HG03469 (cell line): ENCODE results near the gene SLC12A3.

Source experiments
- ATAC-seq: cut with Tn5 transposase; IDR thresholded peaks from one replicate; pipeline ENCODE4 v1.9.1; 2021; ENCODE audit warnings: mild to moderate bottlenecking, moderate library complexity, moderate number of reproducible peaks; ENCODE audit not compliant: unreplicated experiment

SLC12A3 gene

DNA sequence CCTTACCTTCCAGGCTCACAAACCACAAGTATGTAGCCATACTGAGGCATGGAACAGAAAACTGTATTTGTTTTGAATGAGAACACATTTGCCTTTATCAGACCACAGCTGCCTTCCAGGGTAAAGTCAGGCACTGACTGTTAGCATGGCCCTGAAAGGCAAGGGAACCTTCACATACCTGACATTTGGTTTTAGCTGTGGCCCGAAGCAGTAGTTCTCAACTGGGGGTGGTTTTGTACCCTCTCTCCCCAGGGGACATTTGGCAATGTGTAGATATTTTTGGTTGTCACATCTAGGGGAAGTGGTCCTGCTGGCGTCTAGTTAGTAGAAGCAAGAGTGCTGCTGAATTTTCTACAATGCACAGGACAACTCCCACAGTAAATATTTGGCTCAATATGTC is 76.1 kb downstream of the SLC12A3 start:
- ATAC-seq = no peak

DNA sequence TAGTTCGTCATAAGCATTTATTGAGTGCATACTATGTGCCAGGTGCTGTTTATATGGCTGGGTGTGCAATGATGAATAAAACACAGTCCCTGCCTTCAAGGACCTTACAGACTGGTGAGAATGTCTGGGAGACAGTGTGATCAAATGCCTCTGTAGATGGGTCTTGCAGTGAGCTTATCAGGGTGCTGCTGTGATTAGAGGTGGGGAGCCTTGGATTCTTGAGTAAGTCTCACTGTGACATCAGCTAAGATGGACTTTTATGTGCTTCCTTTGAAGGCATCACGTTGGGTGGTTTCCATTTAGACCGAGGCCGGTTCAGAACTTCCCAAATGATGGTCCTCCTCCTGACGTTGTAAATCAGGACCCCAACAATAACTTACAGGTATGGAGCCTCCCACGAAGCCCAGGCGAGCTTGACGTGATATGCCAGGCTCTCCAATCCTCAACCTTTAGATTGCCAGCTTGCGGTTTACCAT is 76.9 kb downstream of the SLC12A3 start:
- no peak for ATAC-seq

DNA sequence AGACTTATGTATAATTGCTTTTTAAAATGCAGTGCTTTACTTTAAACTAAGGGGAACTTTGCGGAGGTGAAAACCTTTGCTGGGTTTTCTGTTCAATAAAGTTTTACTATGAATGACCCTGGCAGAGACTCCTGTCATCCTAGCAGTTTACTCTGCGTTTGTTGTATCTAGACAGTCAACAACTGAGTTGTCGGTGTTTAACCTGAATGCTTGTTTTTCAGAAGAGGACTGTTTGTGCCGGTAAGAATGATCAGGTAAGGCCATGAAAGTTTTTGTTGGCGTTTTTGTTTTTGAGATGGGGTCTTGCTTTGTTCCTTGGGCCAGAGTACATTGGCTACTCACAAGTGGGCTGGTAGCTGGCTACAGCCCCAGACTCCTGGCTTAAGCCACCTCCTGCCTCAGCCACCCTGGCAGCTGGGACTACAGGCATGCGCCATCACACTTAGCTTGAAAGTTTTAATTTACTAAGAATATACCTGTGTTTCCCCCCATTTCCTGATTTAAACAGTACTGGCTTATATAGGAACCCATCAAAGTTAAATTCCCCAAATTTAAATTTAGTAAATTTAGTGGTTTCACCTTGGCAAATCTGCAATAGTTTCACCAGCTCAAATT is 78.9 kb downstream of the SLC12A3 start:
- ATAC-seq = no peak

DNA sequence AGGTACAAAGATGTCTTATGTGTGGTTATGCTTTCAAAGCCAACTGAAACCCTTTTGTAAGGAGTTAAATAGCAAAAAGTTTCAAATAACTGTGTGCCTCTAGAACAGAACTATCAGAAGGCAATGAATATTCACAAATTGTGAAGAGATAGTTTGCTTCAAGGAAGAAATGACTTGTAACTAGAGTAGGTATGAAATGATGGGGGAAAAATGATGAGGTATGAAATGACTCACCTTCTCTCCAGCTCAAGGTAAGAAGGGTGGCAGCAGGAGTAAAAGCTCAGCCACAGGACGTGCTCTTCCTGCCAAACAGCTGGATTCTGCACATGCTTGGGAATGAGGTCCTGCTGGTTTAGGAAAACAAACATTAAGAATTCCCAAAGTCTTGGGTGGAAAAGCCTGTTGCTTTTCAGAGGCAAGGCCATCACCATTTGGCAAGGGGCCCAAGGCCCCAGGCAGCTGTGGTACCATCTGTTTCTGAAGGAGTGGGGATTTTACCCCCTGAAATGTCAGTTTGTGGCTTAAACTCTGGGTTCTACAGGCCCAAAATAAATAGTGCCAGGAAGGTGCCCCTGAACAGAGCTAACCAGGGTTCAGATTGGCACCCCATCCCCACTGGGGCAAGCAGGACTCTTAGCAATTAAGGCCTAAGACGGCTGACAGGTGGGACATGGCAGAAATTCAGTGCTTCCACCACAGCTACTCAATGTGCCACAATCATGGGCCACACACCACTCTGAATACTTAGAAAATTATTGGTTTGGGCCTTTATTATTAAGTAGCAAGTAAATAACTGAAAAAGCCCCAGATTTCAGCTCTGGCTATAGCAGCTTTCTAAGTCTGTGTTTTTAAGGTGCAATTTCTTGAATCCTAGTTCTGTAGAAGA is 80.2 kb downstream of the SLC12A3 start:
- ATAC-seq = no peak

DNA sequence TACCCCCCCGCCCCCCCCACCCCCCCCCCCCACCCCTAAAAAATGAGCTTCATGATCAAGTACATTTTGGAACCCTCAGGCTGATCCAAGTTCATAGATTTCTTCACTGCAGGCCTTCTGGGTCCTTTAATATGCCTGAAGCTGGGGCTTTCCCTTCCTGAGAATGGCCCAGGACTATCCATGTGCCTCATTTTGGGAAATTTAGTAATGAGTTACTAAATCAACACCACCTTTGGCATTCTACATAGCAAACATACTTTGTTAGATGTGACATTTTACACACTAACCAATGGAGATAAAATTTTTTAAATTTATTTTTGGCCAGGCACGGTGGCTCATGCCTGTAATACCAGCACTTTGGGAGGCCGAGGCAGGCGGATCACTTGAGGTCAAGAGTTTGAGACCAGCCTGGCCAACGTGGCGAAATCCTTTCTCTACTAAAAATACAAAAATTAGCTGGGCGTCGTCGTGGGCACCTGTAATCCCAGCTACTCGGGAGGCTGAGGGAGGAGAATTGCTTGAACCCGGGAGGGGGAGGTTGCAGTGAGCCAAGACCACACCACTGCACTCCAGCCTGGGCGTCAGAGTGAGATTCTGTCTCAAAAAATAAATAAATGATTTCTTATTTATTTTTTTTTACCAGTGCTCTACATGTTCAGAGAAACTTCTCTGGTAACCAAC is 81.0 kb downstream of the SLC12A3 start:
- no peak for ATAC-seq

DNA sequence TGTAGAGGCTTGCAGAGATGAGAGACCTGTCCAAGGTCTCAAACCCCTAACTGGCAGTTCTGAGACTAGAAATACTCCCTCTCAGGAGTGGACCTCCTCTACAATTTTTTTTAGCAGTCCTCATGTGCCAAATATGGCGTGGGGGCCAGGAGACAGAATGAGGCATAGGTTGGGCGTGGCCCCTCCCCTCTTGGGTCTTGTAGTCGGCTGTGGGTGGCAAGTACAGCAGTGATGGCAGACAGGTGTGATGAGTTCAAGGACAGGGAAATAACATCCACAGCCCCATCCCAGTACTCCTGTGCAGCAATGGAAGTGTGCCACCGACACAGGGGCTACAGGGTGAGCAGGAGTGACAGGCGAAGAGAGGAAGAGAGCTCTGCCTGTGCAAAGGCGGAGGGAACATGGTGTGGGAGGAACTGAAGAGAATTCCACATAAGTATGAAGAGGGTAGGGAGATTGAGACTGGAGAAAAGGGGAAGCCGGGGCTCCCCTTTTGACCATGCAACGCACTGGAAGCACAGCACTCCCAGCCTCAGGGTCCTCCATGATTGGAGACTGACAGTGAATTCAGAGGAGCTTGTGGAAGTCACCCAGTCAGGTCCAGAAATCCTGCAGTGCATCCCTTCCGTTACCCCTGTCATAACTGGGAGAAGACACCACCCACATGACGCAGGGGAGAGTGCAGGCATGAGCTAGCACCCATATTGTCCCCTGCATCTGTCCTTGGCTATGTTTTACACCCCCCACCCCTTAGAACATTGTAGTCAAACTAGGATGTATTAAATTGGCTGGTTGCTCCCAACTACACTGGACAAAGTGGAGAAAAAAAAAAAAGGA is 82.0 kb downstream of the SLC12A3 start:
- ATAC-seq = no peak

DNA sequence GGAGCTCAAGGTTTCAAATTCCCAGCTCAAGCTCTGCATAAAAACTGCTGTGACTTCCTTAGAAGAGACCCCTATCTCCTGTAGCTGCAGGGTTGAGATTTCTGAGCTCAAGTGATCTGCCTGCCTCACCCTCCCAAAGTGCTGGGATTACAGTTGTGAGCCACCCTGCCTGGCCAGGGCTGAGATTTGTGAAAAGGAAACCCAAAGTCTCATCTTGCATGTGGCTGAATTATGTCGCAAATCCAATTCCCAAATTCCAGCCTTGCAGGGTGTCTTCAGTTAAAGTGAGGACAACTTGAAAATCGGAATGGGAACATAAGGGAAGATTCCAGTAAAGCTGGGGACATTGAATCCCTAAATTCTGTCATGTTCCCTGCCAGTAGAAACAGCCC is 82.6 kb downstream of the SLC12A3 start:
- no peak for ATAC-seq

DNA sequence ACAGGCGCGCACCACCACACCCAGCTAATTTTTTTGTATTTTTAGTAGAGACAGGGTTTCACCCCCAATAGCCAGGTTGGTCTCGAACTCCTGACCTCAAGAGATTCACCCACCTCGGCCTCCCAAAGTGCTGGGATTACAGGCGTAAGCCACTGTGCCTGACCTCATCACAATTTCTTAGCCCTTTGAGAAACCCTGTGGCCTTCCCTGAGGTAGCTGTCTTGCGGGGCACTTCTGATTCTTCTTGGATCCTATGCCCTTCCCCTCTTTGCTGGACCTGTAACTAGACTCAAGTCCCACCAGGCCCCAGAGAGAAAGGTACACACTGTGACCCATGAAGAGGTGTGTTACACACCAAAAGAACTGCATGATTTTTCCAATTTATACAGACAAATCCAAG is 83.2 kb downstream of the SLC12A3 start:
- no peak for ATAC-seq

DNA sequence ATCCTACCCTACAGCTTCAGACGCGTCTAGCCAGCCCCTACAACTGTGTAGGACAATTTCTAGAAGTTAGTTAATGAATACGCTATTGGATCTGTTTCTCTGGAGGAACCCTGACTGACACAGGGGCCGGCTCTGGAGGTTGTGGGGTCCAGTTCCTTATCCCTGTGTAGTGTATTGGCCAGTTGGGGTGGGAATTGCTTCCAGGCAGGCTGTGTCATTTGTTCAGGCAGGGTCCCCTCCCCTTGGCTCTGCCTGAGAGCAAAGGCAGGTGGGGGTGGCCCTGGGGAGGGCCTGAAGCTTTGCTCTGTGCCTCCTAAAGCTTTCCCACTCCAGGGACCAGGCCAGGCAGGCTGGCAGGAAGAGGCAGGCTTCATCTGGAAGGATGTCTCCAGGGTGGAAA is 85.0 kb downstream of the SLC12A3 start:
- ATAC-seq = no peak

DNA sequence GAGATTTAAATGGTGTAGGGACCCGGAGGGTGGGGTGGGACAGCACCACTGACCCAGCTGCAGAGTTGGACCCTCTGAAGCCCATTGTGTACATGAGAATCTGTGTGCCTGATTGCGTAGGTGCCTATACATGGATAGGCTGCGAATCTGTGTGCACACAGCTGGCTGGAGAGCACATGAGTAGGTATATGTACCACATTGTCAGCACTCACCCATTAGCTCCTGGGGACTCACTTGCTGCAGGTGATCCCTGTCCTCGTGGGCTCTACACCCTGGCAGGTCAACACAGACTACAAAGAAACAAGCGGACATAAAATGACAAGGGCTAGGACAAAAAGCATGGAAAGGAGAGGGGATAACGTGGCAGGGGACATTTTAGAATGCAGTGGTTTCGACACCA is 85.4 kb downstream of the SLC12A3 start:
- no peak for ATAC-seq

DNA sequence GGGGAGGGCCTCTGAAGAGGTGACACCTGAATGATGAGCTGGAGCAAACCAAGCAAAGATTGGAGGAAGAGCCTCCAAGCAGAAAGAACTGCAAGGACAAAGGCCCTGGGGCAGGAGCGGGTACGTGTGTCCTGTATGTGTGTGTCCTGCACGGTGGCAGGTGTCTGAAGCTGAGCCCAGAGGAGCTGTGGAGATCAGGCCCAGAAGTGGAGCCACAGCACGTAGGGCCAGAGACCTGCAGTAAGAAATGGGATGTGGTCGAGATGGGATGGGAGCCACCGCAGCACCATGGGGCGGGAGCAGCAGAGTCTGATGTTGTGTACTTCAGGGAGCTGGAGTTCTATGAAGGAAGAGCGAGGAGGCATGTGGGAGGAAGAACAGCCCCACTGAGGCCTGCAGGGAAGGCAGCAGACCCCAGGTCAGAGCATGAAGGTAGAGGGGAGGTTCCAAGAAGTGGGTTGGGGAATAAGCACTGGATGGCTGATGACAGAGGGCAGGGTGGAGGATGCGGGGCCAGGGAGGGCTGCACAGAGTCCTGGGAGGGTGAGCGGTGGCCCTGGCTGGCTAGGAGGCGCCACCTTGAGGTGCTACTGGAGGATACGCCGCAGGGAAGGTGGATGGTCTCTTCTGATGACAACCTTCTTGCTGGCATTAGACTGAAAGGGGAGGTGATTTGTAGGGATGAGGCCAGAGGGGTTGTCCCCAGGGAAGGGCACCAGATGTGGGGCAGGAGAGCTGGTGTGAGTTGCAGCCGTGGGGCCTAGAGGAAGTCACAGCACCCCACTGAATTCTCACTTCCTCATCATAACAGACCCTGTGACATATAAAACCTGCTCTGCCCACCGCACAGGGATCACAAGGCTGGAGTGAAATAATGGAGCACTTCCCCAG is 86.1 kb downstream of the SLC12A3 start:
- ATAC-seq = peak; percentile 49

DNA sequence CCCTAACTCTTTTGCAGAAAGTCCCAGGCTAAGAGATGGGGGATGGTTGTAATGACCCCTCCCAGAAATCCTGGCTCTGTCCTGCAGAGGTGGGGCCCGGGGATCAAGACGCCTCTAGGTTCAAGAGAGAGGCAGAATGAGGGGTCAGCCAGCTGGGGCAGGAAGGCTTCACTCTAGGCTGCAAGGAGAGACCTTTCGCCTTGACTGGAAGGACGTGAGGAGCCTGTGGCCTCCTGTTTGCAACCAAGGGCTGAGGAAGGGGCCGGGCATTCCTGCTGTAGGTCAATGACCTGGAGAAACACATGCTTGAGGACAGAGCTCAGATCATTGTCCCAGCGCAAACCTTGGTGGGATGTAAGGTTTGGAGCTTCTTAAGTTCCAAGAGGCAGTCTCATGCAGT is 88.0 kb downstream of the SLC12A3 start:
- ATAC-seq = no peak

DNA sequence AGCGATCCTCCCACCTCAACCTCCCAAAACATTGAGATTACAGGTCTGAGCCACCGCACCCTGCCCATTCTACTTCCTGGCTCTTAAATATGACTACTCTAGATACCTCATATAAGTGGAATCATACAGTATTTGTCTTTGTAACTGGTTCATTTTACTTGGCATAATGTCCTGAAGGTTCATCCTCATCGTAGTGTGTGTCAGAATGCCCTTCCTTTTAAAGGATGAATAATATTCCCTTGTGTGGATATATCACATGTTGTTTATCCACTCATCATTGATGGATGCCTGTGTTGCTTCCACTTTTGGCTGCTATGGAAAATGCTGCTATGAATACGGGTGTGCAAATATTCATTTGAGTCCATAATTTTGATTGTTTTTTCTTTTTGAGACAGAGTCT is 91.1 kb downstream of the SLC12A3 start:
- no peak for ATAC-seq

DNA sequence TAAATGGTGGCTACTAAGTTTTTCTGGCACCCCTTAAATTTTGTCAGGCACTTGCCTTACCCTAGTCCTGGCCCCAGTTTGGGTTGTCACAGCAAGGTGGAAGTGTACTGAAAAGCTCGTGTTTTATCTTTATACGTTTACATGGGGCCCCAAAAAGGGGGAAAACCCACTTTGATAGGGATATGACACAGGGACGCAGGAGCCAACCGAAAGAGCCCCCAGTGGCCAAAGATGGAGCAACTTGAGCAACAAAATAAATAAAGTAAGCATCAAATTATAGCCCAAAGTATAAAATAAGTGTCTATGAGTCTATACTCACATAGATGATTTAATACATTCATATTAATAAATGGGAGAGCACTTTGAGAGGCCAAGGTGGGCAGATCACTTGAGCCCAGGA is 91.7 kb downstream of the SLC12A3 start:
- ATAC-seq = no peak

DNA sequence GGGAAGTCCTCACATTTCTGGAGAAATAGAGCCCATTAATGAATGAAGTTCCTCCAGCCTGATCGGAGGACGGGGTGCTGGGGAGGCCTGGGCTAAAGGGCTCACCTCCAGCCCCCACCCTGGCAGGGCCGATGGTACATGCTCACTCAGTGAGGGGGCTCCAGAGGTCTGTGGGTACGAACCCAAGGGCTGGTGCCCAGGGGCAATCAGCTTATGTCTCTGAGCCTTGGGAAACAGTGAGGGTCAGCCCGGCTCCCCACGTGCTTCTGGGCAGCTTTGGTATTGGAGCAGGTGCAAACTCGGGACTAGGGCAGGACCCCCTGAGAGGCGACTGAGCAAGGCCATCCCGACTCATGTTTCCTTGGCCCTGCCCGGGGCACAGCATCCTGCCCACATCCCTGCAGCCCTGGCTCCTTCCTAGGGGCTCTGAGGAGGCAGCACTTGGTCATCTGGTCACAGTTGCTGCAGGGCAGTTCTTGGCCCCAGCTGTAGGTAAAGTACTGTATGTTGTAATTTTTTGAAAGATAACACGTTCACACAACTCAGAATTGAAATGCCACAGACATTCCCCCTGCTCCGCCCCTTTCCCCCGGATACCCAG is 95.8 kb downstream of the SLC12A3 start:
- ATAC-seq = no peak

DNA sequence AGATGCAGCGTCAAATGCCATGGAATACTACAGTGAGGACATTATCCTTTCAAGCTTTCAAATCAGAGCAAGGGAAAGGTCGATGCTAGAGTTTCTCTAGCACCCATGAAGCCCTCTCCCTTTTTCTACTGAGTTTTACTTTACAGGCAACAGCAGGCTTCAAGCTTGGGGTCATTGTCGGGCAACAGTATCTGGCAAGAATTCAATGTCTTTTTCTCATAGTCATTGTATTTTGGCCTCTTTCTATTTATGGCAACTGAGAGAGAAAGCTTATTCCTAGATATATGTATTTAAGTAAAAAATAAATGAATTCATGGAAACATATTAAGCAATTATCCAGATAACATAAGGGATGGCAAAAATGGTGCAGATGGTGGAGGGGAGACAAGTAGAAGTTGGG is 96.4 kb downstream of the SLC12A3 start:
- no peak for ATAC-seq

DNA sequence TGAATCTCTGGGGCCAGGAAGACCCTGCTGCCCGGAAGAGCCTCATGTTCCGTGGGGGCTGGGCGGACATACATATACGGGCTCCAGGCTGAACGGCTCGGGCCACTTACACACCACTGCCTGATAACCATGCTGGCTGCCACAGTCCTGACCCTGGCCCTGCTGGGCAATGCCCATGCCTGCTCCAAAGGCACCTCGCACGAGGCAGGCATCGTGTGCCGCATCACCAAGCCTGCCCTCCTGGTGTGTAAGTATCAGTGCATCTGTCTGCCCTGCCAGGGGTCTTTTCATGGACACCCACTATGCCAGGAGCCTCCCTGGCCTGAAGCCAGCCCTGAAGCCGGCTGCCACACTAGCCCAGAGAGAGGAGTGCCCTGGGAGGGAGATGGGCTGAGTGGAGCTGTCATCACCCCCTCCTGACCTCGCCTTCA is 96.9 kb downstream of the SLC12A3 start, which contains the start of gene CETP:
CETP (plus strand) TSS at position 100 of the 431 bp plus-strand sequence; CDS start at position 130, 30 bp downstream.
- no peak for ATAC-seq

DNA sequence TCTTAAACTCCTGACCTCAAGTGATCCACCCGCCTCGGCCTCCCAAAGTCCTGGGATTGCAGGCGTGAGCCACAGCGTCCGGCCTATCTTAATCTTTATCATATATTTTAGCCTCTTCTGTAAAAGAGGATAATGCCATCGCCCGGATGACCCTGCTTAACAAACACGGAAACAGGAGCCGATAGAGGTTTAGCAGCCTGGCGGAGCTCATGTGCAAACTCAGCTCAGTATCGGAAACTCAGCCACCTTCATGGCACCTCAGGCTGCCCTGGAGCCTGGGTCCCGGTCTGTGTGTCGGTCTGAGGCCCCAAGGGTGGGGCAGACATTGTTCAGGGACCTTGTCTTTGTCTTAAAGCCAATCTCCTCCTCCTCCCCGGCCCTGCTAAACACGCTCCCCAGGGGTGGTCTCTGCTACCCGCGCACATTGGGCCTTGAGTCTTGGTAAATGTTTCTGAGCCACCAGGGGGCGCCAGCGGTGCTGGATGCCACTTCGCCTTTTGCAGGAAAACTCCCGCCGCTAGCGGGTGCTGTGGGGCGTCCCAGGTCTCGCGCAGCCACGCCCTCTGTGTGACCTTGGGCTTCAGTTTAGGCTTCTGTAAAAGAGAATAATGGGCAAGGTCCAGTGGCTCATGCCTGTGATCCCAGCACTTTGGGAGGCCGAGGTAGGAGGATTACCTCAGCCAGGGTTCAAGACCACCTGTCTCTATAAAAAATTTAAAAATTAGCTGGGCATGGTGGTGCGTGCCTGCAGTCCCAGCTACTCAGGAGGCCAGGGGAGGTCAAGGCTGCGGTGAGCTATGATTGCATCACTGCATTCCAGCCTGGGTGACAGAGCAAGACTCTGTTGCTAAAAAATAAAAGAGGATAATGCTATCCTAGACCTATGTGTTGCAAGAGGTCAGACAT is 99.5 kb downstream of the SLC12A3 start:
- no peak for ATAC-seq
